Brain microvascular endothelial cell (primary cell): ENCODE results near the gene CENPS.
"Not testable (repeated sequence)": the region's sequence is repeated elsewhere in the genome, so short reads cannot be mapped to it uniquely, and the experiment has no call there.

Source experiments
- DNase-seq: peaks from one replicate; pipeline ENCODE4 v3.0.0-alpha.2; 2020
- H3K27ac ChIP-seq: fragments of 250-450 bp; sonication (Bioruptor Pico); 2 replicates; pipeline ENCODE4 v1.5.1; 2020; ENCODE audit warnings: mild to moderate bottlenecking, moderate library complexity
- H3K27me3 ChIP-seq: fragments of 250-450 bp; sonication (Bioruptor Pico); replicated peaks from 2 replicates; pipeline ENCODE4 v1.5.1; 2020; ENCODE audit warnings: mild to moderate bottlenecking
- H3K36me3 ChIP-seq: fragments of 250-450 bp; sonication (Bioruptor Pico); replicated peaks from 2 replicates; pipeline ENCODE4 v1.5.1; 2020; ENCODE audit warnings: mild to moderate bottlenecking
- H3K4me3 ChIP-seq: 2 replicates; pipeline ENCODE4 v1.5.1; 2011; ENCODE audit warnings: low read depth, mild to moderate bottlenecking, control low read depth, low read length, moderate library complexity
- in situ Hi-C: cut with HindIII; loops from 2 replicates; pipeline ENCODE4 v1.10.0; 2017; ENCODE audit warnings: low sequenced_read_pairs, low pct_ligation_motif_present
- TF ChIP-seq, protein P1 (sequence below): IDR thresholded peaks from 2 replicates; pipeline ENCODE4 v1.5.1; 2011; ENCODE audit warnings: low read depth, mild to moderate bottlenecking, moderate library complexity, low read length, control low read depth, inconsistent platforms; ENCODE audit errors: missing control alignments

The CENPS gene

DNA sequence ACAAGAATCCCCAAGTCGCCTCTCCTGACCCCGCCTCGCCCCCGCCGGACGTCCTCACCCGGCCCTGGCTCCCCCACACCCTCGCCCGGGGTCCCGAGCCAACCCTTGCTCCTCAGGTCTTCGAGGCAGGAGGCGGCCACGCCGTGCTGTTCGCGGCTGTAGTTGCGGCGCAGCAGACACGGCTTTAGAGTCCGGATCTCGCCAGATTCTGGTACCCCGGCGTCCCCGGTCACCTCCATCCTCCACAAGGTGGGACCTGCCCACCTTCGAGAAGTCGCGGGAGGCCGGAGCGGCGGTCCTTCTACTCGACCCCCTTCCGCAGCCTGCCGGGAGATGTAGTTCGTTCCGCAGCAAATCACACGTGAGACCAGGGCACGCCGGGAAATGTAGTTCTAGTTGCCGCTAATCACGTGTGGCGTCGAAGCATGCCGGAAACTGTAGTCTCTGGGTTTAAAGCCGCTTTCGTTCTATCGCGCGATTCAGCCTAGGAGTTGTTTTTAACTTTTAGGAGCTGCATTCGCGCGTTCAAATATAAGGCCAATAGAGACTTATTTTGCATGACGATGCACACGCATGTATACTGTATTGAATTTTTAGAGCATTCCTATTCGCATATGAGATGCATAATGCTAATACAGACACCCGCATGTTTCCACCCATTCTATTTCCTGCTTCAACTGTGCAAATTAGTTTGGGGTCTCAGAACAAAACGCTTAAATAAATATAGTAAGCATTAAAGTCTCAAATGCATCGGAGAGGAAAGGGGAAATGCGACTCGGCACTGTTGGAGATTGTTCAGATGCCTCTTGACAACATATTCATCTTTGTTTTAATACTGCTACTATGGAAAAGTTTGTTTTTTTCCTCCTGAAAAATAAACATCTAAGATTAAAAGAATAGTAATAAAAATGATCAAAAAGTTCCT, 42.2 kb downstream of the CENPS start, which contains the start of gene DFFA:
TSS of gene DFFA (minus strand) at position 310 of the 925 bp plus-strand sequence. CDS start at position 239, 71 bp downstream.
- H3K27me3 ChIP-seq, result no peaks in the 10 kb centered on the region
- TF ChIP-seq, protein P1, sequence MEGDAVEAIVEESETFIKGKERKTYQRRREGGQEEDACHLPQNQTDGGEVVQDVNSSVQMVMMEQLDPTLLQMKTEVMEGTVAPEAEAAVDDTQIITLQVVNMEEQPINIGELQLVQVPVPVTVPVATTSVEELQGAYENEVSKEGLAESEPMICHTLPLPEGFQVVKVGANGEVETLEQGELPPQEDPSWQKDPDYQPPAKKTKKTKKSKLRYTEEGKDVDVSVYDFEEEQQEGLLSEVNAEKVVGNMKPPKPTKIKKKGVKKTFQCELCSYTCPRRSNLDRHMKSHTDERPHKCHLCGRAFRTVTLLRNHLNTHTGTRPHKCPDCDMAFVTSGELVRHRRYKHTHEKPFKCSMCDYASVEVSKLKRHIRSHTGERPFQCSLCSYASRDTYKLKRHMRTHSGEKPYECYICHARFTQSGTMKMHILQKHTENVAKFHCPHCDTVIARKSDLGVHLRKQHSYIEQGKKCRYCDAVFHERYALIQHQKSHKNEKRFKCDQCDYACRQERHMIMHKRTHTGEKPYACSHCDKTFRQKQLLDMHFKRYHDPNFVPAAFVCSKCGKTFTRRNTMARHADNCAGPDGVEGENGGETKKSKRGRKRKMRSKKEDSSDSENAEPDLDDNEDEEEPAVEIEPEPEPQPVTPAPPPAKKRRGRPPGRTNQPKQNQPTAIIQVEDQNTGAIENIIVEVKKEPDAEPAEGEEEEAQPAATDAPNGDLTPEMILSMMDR, result no peak
- H3K36me3 ChIP-seq, result peaks cover 8% of the 10 kb centered on the region

DNA sequence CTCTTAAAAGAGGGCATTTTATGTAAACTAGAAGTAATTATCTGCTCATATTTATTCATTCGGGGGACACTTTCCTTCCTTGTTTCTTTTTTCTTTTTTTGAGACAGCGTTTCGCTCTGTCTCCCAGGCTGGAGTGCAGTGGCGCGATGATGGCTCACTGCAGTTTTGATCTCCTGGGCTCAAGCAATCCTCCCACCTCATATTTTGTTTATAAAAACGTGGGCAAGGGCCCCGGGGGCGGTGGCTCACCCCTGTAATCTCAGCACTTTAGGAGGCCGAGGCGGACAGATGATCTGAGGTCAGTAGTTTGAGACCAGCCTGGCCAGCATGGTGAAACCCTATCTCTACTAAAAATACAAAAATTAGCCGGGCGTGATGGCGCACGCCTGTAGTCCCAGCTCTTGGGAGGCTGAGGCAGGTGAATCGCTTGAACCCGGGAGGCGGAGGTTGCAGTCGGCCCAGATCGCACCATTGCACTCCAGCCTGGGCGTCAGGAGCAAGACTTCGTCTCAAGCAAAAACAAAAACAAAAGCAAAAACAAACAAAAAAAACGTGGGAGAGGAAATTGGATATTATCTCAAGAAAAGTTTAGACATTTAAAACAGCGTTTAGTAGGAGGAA, 43.0 kb downstream of the CENPS start:
- in situ Hi-C loops, result no loop called here
- DNase-seq, result no peak
- H3K27ac ChIP-seq, result no peak overlapping the region
- H3K4me3 ChIP-seq, result no peak overlapping the region
- TF ChIP-seq, protein P1, result no peak
- H3K36me3 ChIP-seq, result peaks cover 2% of the 10 kb centered on the region
- no peaks in the 10 kb centered on the region for H3K27me3 ChIP-seq

More for the DNA sequence above, 42.2 kb downstream of the CENPS start, which contains the start of gene DFFA:
- DNase-seq, result peak; percentile 98
- H3K27ac ChIP-seq, result peak within 1 kb of the TSS; percentile 49
- H3K4me3 ChIP-seq, result peak within 1 kb of the TSS; percentile 82
- in situ Hi-C loops, result no loop called here

DNA sequence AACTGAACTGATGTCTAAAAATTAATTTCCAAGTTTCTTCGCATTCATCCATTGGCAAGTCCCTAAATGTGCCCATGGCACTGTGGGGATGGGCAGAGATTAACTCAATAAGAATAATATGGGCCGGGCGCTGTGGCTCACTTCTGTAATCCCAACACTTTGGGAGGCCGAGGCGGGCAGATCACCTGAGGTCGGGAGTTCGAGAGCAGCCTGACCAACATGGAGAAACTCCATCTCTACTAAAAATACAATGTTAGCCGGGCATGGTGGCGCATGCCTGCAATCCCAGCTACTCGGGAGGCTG, 44.0 kb downstream of the CENPS start:
- H3K36me3 ChIP-seq, in situ Hi-C loops, H3K27me3 ChIP-seq, H3K27ac ChIP-seq, DNase-seq: not testable (repeated sequence)
- H3K4me3 ChIP-seq, result peak overlapping the region; percentile 90

DNA sequence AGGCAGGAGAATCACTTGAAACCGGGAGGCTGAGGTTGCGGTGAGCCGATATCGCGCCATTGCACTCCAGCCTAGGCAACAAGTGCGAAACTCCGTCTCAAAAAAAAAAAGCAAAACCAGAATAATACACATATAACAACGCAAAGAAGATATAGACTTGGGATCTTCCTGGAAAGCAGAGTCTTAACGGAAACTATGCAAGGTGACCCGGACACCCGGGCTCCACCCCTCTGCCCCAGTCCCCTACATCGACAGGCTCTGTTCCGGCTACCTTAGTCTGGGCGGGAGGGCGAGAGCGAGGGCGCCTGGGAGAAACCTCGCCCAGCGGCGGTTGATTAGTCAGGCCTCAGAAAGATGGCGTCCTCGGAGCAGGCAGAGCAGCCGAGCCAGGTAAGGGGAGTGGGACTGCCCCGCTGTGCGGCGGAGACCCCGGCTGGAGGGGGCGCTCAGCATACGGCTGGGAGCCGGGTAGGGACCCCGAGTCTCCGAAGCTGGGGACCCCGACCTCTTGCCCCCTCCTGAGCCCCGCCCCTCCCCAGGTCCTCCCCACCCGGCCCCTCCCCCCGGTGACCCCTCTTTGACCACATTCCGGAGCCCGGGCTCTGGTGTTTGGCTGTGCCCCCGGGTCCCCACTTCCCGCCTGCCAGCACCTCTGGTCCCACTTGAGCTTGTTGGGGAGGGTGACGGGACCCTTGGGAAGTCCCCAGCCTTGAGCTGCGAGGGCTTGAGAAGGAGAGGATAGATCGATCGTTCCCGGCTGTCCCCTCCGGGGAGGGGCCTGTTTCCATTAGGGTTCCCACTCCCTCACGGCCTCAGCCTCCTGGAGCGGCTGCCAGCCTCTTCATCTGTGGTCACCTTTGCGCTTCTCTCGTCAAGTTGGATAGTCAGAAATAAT, 44.6 kb downstream of the CENPS start, which contains the start of gene PEX14:
TSS of gene PEX14 (plus strand) at position 338 of the 895 bp plus-strand sequence. CDS start at position 355, 17 bp downstream.
- Histone ChIP-seq H3K27ac (peak within 1 kb of the TSS; percentile 50), H3K36me3 (no peaks in the 10 kb centered on the region), H3K4me3 (peak within 1 kb of the TSS; percentile 90), H3K27me3 (no peaks in the 10 kb centered on the region)
- TF ChIP-seq, protein P1, result no peak
- DNase-seq, result peak; percentile 87
- in situ Hi-C loops, result no loop called here

DNA sequence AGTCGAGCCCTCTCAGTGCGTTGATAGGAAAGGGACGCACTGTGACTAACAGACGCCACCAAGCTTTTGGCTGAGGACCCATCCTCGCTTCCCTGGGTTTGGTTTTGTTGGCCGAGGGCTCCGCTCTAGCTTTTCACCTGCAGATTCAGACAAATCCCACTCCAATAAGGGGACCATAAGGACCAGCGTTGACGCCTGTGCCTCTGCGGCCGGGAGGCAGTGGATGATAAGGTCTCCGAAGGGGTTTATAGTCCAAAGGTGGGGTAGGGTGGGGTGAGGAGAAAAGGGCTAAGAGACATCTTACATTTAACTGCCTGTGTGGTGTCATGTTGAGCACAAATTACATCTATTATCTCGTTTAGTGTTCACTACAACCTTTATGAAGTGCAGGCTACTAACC, 45.3 kb downstream of the CENPS start:
- peak overlapping the region; percentile 90 for H3K4me3 ChIP-seq
- no peak for DNase-seq
- no peaks in the 10 kb centered on the region for H3K36me3 ChIP-seq
- TF ChIP-seq, protein P1, result no peak
- in situ Hi-C loops, result no loop called here
- no peak overlapping the region for H3K27ac ChIP-seq
- no peaks in the 10 kb centered on the region for H3K27me3 ChIP-seq
